A204.1 (cell line): Measurements from ENCODE around the gene GALNT1.

Source experiments
- FAIRE-seq: peaks from 2 replicates; lab custom pipeline; 2012; peaks lifted over from hg19 to GRCh38; lab: Jason Lieb, UNC

GALNT1 gene

GRCh38 chr18:35618696-35619095 is 37.2 kb downstream of the GALNT1 start:
- no peak for FAIRE-seq

- no peak for FAIRE-seq
These were observed 37.9 kb downstream of the GALNT1 start for GRCh38 chr18:35619464-35619863.

- FAIRE-seq: no peak
These were observed 38.4 kb downstream of the GALNT1 start for GRCh38 chr18:35619941-35620340.

- FAIRE-seq: no peak
These were observed 39.2 kb downstream of the GALNT1 start for GRCh38 chr18:35620765-35621164.

GRCh38 chr18:35623255-35623654 is 41.7 kb downstream of the GALNT1 start:
- FAIRE-seq: no peak

- FAIRE-seq: no peak
These were observed 42.6 kb downstream of the GALNT1 start for GRCh38 chr18:35624146-35624545.

- FAIRE-seq: no peak
These were observed 43.7 kb downstream of the GALNT1 start for GRCh38 chr18:35625232-35625631.

GRCh38 chr18:35633761-35634160 is 52.2 kb downstream of the GALNT1 start:
- FAIRE-seq: no peak

GRCh38 chr18:35634323-35634722 is 52.8 kb downstream of the GALNT1 start:
- no peak for FAIRE-seq

GRCh38 chr18:35635170-35635569 is 53.6 kb downstream of the GALNT1 start:
- no peak for FAIRE-seq

- FAIRE-seq: no peak
These were observed 55.7 kb downstream of the GALNT1 start for GRCh38 chr18:35637227-35637626.

- FAIRE-seq: no peak
These were observed 57.8 kb downstream of the GALNT1 start for GRCh38 chr18:35639296-35639695.

- FAIRE-seq: no peak
These were observed 59.9 kb downstream of the GALNT1 start for GRCh38 chr18:35641467-35641866.

GRCh38 chr18:35641916-35642315 is 60.4 kb downstream of the GALNT1 start:
- FAIRE-seq: no peak

- FAIRE-seq: no peak
These were observed 61.3 kb downstream of the GALNT1 start for GRCh38 chr18:35642802-35643201.

GRCh38 chr18:35646449-35646848 is 64.9 kb downstream of the GALNT1 start:
- FAIRE-seq: no peak

- no peak for FAIRE-seq
These were observed 72.0 kb downstream of the GALNT1 start for GRCh38 chr18:35653392-35654135.

GRCh38 chr18:35658112-35658511 is 76.6 kb downstream of the GALNT1 start:
- no peak for FAIRE-seq

- peak; percentile 39 for FAIRE-seq
These were observed 80.1 kb downstream of the GALNT1 start for GRCh38 chr18:35661483-35662146.

GRCh38 chr18:35662293-35663062 is 80.9 kb downstream of the GALNT1 start:
- no peak for FAIRE-seq

GRCh38 chr18:35671966-35672603 is 90.5 kb downstream of the GALNT1 start:
- no peak for FAIRE-seq

GRCh38 chr18:35672897-35673296 is 91.4 kb downstream of the GALNT1 start:
- no peak for FAIRE-seq

- no peak for FAIRE-seq
These were observed 92.1 kb downstream of the GALNT1 start for GRCh38 chr18:35673682-35674081.
